Measurements from ENCODE around the gene TRMT2B.
"Not testable (repeated sequence)": the region's sequence is repeated elsewhere in the genome, so short reads cannot be mapped to it uniquely, and the experiment has no call there.

Gene TRMT2B

DNA sequence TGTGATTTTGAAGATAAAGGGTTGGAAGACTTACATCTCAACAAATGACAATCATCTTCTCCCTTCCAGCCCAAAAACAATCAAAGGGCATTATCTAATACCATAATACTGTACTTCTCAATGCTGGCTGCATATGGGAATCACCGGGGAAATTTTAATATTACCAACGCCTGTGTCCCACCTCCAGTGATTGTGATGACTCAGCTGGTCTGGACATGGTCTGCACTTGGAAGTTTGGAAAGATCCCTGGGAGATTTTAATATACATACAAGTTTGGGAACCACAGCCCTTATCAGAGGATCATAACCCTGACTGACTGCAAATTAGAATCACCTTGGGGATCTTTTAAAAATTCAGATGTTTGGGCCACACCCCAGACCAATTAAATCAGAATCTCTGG, 52.5 kb downstream of the TRMT2B start:
- DNase-seq, result no peak

DNA sequence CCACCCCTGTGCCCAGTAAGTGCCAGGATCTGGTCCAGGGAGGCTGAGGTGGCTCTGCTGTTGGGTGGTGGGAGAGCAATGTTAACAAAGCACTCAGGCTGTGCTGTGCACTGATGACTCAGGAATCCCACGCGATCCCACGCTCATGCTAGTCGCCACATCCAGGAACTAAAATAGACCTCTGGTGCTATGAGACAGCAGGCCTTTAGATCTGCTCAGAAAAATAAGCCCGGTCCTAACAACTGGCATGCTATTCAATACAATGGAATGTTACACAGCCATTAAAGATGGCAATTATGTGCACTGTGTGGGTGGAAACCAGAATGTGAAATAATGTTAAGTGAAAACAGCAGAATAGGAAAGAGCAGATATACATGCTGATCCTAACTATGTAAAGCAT, 56.4 kb downstream of the TRMT2B start:
- no peak for DNase-seq

DNA sequence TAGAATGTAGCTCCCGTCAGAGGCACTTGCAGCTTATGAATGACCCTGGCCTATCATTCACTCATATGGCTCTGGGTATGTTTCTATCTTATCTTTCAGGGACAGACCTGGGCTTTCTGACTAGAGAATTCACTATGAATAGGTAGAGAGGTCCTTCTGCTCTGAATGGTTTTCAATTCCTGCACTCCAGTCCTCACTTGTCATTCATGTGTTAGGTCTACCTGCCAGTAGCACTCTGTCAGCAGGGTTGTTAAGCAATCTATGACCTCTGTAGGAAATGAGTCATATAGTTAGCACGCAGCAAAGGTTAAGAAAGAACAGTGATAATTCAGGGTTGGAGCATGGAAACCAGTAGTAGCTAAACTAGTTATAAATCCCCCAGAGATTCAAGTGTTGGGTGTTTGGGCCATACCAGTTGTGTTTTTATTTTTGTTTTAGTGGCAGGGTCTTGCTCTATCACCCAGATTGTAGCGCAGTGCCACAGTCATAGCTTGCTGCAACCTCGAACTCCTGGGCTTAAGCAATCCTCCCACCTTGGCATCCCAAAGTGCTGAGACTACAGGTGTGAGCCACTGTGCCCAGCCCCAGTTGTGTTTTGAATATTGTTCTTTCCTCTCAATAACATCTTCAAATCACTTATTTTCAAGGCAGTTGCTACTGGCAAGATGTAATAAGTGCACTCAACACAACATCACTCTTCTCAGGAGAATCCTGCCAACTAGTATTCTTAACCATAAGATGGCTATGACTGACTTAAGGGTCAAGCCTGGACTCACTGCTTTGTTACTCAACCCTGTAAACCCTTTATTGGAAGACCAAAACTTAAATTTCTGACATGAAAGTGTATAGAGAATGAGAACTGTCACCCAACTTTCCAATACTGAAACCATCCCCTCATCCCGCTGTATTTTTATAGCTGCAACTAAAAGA, 57.3 kb downstream of the TRMT2B start:
- DNase-seq, result no peak

DNA sequence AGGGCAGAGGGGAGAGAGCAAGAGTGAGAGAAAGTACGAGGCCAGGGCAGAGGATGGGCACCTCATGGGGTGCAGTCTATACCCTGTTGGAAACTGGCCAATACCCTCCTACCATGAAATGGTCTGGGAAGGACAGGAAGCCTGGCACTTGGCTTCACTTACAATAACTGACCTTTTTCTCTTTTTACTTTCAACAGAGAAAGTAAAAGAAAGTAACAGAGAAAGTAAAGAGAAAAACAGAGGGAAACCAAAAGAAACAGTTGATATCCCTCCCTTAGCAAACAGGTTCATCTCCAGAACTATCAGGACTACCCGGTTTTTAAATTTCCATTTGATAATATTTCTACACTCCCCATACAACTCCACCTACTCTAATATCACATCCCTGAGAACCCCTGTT, 61.8 kb downstream of the TRMT2B start:
- DNase-seq, result no peak

DNA sequence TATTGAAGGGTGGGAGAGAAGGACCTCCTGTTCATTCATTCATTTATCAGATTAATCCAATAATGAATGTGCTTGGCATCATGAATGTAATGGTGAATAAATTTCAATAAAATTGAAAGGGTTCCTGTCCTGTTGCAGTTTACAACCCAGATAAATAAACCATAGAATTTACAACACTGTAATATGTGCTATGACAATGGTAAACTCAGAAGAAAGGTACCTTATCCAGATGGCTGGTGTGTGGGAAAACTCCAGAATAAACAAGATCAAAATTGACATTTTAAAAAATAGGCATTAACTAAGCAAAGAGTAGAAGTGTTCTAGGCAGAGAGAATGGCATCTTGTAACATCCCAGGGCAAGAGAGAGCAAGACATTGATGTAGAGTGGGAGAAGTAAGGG, 67.1 kb downstream of the TRMT2B start:
- no peak for DNase-seq

DNA sequence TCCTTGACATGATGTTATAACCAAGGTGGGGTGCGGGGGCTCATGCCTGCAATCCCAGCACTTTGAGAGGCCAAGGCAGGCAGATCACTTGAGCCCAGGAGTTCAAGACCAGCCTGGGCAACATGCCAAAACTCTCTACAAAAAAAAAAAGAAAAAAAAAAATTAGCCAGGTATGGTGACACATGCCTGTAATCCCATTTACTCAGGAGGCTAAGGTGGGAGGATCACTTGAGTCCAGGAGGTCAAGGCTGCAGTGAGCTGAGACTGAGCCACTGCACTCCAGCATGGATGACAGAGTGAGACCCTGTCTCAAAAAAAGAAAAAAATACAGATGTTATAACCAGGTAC, 70.4 kb downstream of the TRMT2B start:
- DNase-seq, result not testable (repeated sequence)

DNA sequence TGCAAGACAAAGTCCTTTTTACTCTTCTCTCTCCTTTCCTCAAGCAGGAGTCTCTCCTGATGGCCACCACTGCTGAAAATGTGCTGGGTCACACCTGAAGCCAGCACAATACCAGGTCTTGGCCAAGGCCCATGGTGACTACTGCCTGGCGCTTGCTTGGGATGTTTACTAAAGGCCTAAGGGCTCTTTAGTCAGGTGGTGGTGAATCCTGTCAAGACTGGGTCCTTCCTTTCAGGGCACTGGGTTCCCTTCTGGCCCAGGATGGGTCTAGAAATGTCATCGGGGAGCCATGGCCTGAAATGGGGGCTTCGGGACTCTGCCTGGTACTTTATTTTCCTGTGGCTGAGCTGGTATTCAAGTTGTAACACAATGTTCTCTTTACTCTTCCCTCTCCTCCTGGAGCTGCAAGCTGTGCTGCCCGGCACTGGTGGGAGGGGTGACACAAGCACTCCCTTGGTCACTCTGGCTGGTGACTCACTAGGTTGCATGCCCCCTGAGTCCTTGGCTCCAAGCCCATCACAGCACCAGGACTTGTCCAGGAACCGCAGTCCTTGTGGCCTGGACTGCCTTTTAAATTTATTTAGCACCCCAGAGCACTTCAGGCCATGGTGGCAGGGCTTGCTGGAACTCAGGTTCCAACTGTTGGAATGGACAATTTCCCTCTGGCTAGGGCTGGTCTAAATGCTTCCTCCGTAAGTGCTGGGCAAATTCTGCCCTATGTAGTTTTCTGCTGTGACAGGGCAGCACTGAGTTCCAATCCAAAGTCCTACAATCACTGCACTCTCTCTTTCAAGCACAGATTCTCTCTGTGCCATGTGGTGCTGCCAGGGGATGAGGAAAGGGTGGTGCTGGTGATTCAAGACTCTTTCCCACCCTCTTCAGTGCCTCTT, 71.1 kb downstream of the TRMT2B start:
- no peak for DNase-seq

DNA sequence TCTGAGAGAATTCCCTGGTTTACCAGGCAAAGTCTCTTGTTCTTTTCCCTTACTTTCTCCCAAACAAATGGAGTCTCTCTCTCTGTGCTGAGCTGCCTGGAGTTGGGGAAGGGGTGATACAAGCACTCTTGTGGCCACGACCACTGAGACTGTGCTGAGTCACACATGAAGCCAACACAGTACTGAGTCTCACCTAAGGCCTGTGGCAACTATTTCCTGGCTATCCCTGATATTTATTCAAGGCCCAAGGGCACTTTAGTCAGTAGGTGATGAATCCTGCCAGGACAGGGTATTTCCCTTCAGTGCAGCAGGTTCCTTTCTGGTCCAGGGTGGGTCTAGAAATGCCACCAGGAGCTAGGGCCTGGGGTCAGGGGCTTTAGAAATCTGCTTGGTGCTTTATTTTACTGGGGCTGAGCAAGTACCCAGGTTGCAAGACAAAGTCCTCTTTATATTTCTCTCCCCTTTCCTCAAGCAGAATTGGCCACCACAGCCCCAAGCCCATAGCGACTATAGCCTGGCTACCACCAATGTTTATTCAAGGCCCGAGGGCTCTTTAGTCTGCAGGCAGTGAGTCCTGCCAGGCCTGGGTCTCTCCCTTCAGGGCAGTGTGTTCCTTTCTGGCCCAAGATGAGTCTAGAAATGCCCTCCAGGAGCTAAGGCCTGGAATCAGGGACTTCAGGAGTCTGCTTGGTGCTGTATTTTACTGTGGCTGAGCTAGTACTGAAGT, 71.9 kb downstream of the TRMT2B start:
- DNase-seq, result no peak

DNA sequence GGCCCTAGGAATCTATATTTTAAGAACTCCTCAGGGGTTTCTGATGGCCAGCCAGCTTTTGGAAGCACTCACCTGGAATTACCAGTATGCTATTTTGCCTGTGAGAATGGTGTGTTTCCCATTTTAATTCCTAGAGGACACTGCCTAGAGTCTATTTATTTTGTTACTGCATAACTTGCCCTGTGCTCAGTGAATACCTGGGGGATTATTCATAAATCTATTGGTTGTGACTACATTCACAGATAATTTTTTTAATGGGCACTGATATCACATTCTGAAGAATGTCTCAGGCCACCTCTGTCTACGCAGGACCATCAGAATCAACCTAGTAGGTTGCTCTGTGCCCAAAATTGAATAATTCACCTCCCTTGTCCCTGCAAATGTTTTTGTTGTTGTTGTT, 75.7 kb downstream of the TRMT2B start:
- no peak for DNase-seq

DNA sequence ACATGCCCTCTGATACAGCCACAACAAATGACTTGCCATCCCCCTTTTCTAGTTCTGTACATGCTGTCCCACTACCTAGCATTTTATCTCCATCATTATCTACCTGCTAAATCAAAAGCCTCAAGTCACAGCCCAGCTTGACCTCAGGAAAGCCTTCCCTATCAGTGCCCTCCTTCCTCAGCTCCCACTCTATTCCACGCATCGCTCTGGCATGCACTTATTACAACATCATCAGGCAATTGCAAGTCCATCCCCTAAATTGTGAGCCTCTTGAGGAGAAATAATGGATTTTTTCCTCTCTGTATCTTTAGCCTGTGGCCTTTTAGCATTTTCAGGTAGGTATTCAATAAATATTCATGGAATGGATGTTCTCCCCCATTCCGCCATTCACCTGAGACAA, 76.7 kb downstream of the TRMT2B start:
- DNase-seq, result no peak

DNA sequence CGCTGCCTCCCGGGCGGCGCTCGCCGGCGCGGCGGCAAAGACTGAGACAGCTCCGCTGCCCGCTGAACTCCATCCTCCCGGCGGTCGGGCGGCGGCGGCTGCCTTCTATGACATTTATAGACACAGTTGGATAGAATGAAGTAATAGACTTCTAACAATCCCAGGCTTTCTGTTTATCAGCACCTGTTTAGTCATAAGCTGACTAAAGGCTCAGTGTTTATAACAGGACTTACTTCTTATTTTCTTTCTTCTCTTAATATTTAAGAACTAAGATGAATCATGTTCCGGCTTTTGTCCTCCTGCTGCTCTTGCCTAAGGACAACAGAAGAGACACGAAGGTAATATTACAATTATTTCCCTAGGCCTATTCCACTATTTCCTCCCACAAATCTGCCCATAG, 78.5 kb downstream of the TRMT2B start:
- DNase-seq, result no peak

DNA sequence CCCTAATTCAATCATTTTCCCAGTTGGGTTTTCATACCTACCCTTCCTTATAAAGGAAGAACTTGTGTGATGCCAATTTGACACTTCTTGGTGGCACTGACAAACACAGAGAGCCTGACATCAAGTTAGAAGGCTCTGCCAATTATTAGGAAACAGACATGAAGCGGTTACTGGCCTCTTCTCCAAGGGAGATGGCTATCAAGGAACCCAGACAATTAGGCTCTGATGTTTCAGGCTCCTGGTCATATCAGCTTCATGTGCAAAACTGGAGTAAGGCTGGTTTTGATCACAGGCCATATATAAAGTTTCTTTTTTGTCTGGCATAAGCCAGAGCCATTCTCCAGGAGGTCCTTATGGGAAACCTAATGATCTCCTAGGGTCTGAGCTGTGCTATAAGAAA, 82.0 kb downstream of the TRMT2B start:
- DNase-seq, result no peak

DNA sequence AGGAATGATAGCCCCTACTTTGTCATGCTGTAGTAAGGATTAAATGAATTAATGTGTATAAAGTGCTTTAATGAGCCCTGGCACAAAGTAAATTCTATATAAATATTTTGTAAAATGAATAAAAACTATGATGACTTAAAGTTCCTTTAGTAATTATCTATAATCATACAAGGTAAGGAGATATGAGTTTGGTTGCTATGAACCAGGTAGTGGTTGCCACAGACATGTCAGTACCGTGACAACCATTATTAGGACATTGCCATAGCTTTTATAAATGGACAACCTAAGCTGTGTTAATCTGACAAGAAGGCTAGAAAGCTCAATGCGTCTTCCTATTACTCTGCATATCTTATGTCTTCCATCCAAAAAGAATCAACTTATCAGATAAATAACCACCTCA, 82.5 kb downstream of the TRMT2B start, which contains the start of gene ARL13A:
Gene ARL13A, plus strand, starts transcription at position 301 of the 400 bp plus-strand sequence. CDS start 3,982 bp downstream, outside the sequence.
- no peak for DNase-seq

DNA sequence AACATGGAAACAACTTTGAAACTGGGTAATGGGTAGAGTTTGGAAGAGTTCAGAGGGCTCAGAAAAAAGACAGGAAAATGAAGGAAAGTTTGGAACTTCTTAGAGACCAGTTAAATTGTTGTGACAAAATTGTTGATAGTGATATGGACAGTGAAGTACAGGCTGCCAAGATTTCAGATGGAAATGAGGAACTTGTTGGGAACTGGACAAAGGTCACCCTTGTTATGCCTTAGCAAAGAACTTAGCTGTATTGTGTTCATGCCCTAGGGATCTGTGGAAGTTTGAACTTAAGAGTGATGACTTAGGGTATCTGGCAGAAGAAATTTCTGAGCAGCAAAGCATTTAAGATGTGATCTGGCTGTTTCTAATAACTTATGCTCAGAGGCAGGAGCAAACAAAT, 87.5 kb downstream of the TRMT2B start:
- DNase-seq, result no peak

DNA sequence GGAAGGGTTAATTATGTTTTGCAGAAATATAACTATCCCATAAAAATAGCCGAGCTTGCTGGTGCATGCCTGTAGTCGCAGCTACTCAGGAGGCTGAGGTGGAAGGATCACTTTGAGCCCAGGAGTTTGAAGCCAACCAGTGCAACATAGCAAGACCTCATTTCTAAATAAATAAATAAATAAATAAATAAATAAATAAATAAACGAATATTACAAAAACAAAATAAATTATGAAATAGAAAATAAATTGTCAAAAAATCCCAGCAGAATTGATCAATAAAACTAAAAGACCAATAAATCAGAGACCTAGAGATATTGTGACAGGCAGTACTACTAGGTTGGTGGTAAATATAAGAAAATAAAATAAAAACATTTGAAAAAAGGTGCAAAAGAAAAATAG, 89.1 kb downstream of the TRMT2B start:
- no peak for DNase-seq

Data from DMS79 (cell line).